SU-DHL-6 (cell line): ENCODE measurements around the gene DPH2.

ENCODE experiments used
- H2AFZ ChIP-seq: fragments of 200-600 bp; sonication (generic); 2 replicates; pipeline ENCODE4 v1.6.1; 2014; ENCODE audit warnings: low read depth, mild to moderate bottlenecking, moderate library complexity, mixed read lengths, antibody characterized with exemption, low read length; ENCODE audit not compliant: severe bottlenecking
- H3F3A ChIP-seq: fragments of 200-600 bp; shearing (Covaris generic); 2 replicates; pipeline ENCODE4 v1.6.0; 2016; ENCODE audit warnings: antibody characterized with exemption, mild to moderate bottlenecking; ENCODE audit not compliant: insufficient read depth
- H3K27ac ChIP-seq: fragments of 200-600 bp; sonication (generic); 2 replicates; pipeline ENCODE4 v1.5.1; 2016; ENCODE audit warnings: low read depth, mild to moderate bottlenecking, low read length, moderate library complexity, mixed read lengths
- H3K27me3 ChIP-seq: fragments of 200-600 bp; sonication (generic), shearing (Covaris generic); 2 replicates; pipeline ENCODE4 v1.6.0; 2014; ENCODE audit warnings: mild to moderate bottlenecking, low read length
- H3K36me3 ChIP-seq: fragments of 200-600 bp; sonication (generic); 2 replicates; pipeline ENCODE4 v1.6.1; 2014; ENCODE audit warnings: mild to moderate bottlenecking, low read length, mixed read lengths
- H3K4me2 ChIP-seq: fragments of 300-600, 200-600 bp; shearing (Covaris generic), sonication (generic); 2 replicates; pipeline ENCODE4 v1.6.0; 2014; ENCODE audit warnings: low read length, low read depth, mild to moderate bottlenecking; ENCODE audit not compliant: poor library complexity, severe bottlenecking
- H3K4me3 ChIP-seq: fragments of 200-600 bp; sonication (generic); 2 replicates; pipeline ENCODE4 v1.5.1; 2014; ENCODE audit warnings: antibody characterized with exemption, low read length, mild to moderate bottlenecking, mixed read lengths; ENCODE audit not compliant: insufficient read depth, poor library complexity, severe bottlenecking
- H3K79me2 ChIP-seq: fragments of 200-600 bp; sonication (generic); 2 replicates; pipeline ENCODE4 v1.6.1; 2014; ENCODE audit warnings: mild to moderate bottlenecking, low read length, moderate library complexity; ENCODE audit not compliant: insufficient read depth
- H3K9ac ChIP-seq: fragments of 200-600 bp; sonication (generic); 2 replicates; pipeline ENCODE4 v1.7.0; 2014; ENCODE audit warnings: mild to moderate bottlenecking, low read length
- H3K9me2 ChIP-seq: fragments of 200-600 bp; sonication (generic); replicated peaks from 2 replicates; pipeline ENCODE4 v1.6.1; 2014; ENCODE audit warnings: low read length; ENCODE audit not compliant: insufficient read depth
- H3K9me3 ChIP-seq: fragments of 200-600 bp; sonication (generic); 2 replicates; pipeline ENCODE4 v1.6.1; 2014; ENCODE audit warnings: low read length, mixed read lengths; ENCODE audit not compliant: insufficient read depth
- H4K20me1 ChIP-seq: fragments of 200-600 bp; sonication (generic); 2 replicates; pipeline ENCODE4 v1.6.1; 2014; ENCODE audit warnings: low read depth, mild to moderate bottlenecking, antibody characterized with exemption, low read length, moderate library complexity, mixed read lengths
- EZH2phosphoT487 ChIP-seq: fragments of 200-600 bp; sonication (generic), shearing (Covaris generic); conservative IDR thresholded peaks from 2 replicates; pipeline ENCODE4 v1.6.1; 2018; ENCODE audit warnings: mild to moderate bottlenecking, antibody characterized with exemption, low read length, moderate library complexity, mixed read lengths
- TF ChIP-seq, protein P1 (sequence below): fragments of 200-600 bp; sonication (generic); IDR thresholded peaks from one replicate; pipeline ENCODE4 v1.5.1; 2017; ENCODE audit warnings: antibody characterized with exemption, mild to moderate bottlenecking, low read length, moderate library complexity; ENCODE audit not compliant: insufficient read depth, poor library complexity, severe bottlenecking

DPH2 gene

GRCh38 chr1:43980255-43981134 lies 10.7 kb downstream of the DPH2 start:
- Histone ChIP-seq H3K36me3 (no peaks in the 10 kb centered on the region), H3K79me2 (peaks cover 28% of the 10 kb centered on the region)

DNA sequence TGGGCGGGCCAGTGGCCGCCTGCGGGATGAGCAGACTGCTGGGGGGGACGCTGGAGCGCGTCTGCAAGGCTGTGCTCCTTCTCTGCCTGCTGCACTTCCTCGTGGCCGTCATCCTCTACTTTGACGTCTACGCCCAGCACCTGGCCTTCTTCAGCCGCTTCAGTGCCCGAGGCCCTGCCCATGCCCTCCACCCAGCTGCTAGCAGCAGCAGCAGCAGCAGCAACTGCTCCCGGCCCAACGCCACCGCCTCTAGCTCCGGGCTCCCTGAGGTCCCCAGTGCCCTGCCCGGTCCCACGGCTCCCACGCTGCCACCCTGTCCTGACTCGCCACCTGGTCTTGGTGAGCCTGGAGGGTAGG lies 11.3 kb downstream of the DPH2 start:
- H3K27me3 ChIP-seq, result no peaks in the 10 kb centered on the region
- H3K9ac ChIP-seq, result no peak overlapping the region
- peaks cover 22% of the 10 kb centered on the region for H3K79me2 ChIP-seq
- peaks cover 21% of the 10 kb centered on the region for H3F3A ChIP-seq
- no peaks in the 10 kb centered on the region for H3K36me3 ChIP-seq
- H3K9me3 ChIP-seq, result no peaks in the 10 kb centered on the region
- H3K4me3 ChIP-seq, result no peak overlapping the region
- no peak overlapping the region for H2AFZ ChIP-seq
- no peak overlapping the region for H3K4me2 ChIP-seq
- TF ChIP-seq EZH2phosphoT487, result no peak
- TF ChIP-seq, protein P1, sequence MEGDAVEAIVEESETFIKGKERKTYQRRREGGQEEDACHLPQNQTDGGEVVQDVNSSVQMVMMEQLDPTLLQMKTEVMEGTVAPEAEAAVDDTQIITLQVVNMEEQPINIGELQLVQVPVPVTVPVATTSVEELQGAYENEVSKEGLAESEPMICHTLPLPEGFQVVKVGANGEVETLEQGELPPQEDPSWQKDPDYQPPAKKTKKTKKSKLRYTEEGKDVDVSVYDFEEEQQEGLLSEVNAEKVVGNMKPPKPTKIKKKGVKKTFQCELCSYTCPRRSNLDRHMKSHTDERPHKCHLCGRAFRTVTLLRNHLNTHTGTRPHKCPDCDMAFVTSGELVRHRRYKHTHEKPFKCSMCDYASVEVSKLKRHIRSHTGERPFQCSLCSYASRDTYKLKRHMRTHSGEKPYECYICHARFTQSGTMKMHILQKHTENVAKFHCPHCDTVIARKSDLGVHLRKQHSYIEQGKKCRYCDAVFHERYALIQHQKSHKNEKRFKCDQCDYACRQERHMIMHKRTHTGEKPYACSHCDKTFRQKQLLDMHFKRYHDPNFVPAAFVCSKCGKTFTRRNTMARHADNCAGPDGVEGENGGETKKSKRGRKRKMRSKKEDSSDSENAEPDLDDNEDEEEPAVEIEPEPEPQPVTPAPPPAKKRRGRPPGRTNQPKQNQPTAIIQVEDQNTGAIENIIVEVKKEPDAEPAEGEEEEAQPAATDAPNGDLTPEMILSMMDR, result no peak
- no peak overlapping the region for H3K27ac ChIP-seq
- H3K9me2 ChIP-seq, result no peaks in the 10 kb centered on the region
- H4K20me1 ChIP-seq, result no peaks in the 10 kb centered on the region

More at GRCh38 chr1:43980255-43981134, 10.7 kb downstream of the DPH2 start:
- H3K9me3 ChIP-seq, result no peaks in the 10 kb centered on the region
- no peaks in the 10 kb centered on the region for H3K27me3 ChIP-seq
- peak overlapping the region; percentile 72 for H3K9ac ChIP-seq
- no peaks in the 10 kb centered on the region for H3K9me2 ChIP-seq
- H4K20me1 ChIP-seq, result no peaks in the 10 kb centered on the region
- no peak overlapping the region for H2AFZ ChIP-seq
- peak overlapping the region; percentile 53 for H3K4me3 ChIP-seq
- H3K27ac ChIP-seq, result peak overlapping the region; percentile 39
- peak overlapping the region; percentile 66 for H3K4me2 ChIP-seq
- TF ChIP-seq EZH2phosphoT487, result no peak
- TF ChIP-seq, protein P1, result no peak
- H3F3A ChIP-seq, result peaks cover 26% of the 10 kb centered on the region

- no peaks in the 10 kb centered on the region for H3K36me3 ChIP-seq
- H3K4me2 ChIP-seq, result no peak overlapping the region
- H3K79me2 ChIP-seq, result peaks cover 19% of the 10 kb centered on the region
- no peaks in the 10 kb centered on the region for H4K20me1 ChIP-seq
- no peak overlapping the region for H3K4me3 ChIP-seq
- peaks cover 21% of the 10 kb centered on the region for H3F3A ChIP-seq
- H2AFZ ChIP-seq, result no peak overlapping the region
- H3K9me2 ChIP-seq, result no peaks in the 10 kb centered on the region
- no peak overlapping the region for H3K27ac ChIP-seq
- no peaks in the 10 kb centered on the region for H3K27me3 ChIP-seq
- no peaks in the 10 kb centered on the region for H3K9me3 ChIP-seq
- no peak overlapping the region for H3K9ac ChIP-seq
- TF ChIP-seq, protein P1, result no peak
- TF ChIP-seq EZH2phosphoT487, result no peak
Measured at GRCh38 chr1:43981636-43982035, 11.8 kb downstream of the DPH2 start.
